ENCODE data around the gene PHF19.

DNA sequence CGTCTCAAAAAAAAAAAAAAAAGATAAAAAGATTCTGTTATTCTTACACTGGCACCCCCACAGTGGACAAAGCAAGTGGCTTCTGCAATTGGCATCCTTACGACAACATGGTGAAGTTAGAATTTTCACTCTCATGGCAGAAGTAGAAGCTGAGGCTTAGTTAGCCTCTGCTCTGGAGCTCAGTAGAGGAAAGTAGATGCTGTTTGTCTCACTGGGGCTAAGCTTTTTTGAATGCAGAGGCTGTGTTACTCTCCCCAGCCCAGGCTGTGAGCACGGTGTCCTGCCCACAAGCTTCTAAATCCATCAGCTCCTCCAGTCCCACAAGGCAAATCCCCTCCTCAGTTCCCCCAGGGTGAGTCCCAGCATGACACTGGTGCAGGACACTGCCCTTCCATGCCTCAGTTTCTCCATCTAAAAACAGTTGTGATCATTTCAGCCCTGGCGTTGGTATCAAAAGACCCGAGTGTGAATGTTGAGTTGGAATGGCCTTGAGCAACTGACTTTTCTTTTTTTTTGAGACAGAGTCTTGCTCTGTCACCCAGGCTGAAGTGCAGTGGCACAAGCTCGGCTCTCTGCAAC, 22.6 kb upstream of the PHF19 start:
- TF ChIP-seq, protein P1, sequence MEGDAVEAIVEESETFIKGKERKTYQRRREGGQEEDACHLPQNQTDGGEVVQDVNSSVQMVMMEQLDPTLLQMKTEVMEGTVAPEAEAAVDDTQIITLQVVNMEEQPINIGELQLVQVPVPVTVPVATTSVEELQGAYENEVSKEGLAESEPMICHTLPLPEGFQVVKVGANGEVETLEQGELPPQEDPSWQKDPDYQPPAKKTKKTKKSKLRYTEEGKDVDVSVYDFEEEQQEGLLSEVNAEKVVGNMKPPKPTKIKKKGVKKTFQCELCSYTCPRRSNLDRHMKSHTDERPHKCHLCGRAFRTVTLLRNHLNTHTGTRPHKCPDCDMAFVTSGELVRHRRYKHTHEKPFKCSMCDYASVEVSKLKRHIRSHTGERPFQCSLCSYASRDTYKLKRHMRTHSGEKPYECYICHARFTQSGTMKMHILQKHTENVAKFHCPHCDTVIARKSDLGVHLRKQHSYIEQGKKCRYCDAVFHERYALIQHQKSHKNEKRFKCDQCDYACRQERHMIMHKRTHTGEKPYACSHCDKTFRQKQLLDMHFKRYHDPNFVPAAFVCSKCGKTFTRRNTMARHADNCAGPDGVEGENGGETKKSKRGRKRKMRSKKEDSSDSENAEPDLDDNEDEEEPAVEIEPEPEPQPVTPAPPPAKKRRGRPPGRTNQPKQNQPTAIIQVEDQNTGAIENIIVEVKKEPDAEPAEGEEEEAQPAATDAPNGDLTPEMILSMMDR (optimal IDR thresholded peaks at IDR 0.05 in 1 of 3, IDR thresholded peaks at IDR 0.05 in 1 of 3, conservative IDR thresholded peaks at IDR 0.05 in 1 of 3; ENCODE audit: extremely low read depth in 1 of 3, insufficient read depth in 2 of 3, low read length in 3 of 3) = no peak
- TF ChIP-seq EZH2 (IDR thresholded peaks at IDR 0.05; ENCODE audit: low read length) = no peak
